HUES64 (cell line): ENCODE results near the gene PCNX1. TPM values are rescaled to one million over a fixed set of nuclear protein-coding genes. Genes with fewer than 3 reads are reported as not detected.
"Not testable (repeated sequence)": the region's sequence is repeated elsewhere in the genome, so short reads cannot be mapped to it uniquely, and the experiment has no call there.

ENCODE experiments used
- H3K27ac ChIP-seq: 2 replicates; pipeline ENCODE4 v1.7.0; 2013; ENCODE audit warnings: low read depth, low read length, inconsistent platforms
- H3K27me3 ChIP-seq: 2 replicates; pipeline ENCODE4 v1.6.1; 2013; ENCODE audit warnings: mild to moderate bottlenecking, low read length; ENCODE audit not compliant: insufficient read depth
- H3K36me3 ChIP-seq: 2 replicates; pipeline ENCODE4 v1.6.1; 2013; ENCODE audit warnings: mild to moderate bottlenecking, low read length; ENCODE audit not compliant: insufficient read depth
- H3K4me1 ChIP-seq: 2 replicates; pipeline ENCODE4 v1.6.1; 2013; ENCODE audit warnings: mild to moderate bottlenecking, low read length, moderate library complexity; ENCODE audit not compliant: insufficient read depth
- H3K4me3 ChIP-seq: 2 replicates; pipeline ENCODE4 v1.5.1; 2013; ENCODE audit warnings: mild to moderate bottlenecking, low read length, moderate library complexity
- H3K9ac ChIP-seq: 2 replicates; pipeline ENCODE4 v1.6.1; 2013; ENCODE audit warnings: mild to moderate bottlenecking, low read depth, low read length
- H3K9me3 ChIP-seq: 2 replicates; pipeline ENCODE4 v1.6.1; 2013; ENCODE audit warnings: low read depth, low read length; ENCODE audit not compliant: insufficient read depth
- WGBS: fragments of 150-250, 120-280 bp; methylation state at CpG from one replicate; pipeline ENCODE4 v1.1.7; 2013; ENCODE audit warnings: missing lambda C conversion rate; 5-methylcytosine and 5-hydroxymethylcytosine counted together
- polyA plus RNA-seq, 2 experiments: library from polyadenylated mRNA; stranded (reverse); fragments of 50-300 nt; gene quantifications; one replicate each; pipeline ENCODE4 v1.2.3, GENCODE V29; 2013

PCNX1 gene
- polyA plus RNA-seq (2013, experiment 1 of 2), result 17.3 TPM
- 22.1 TPM for polyA plus RNA-seq (2013, experiment 2 of 2)

GRCh38 chr14:70907176-70907995 is at the start of gene PCNX1:
Gene PCNX1 (plus strand): TSS chr14:70907459. CDS start chr14:70907851, 392 bp downstream.
- Histone ChIP-seq H3K36me3 (no peaks in the 10 kb centered on the region), H3K4me1 (peaks cover 24% of the 10 kb centered on the region), H3K9ac (peak within 1 kb of the TSS; percentile 91), H3K27me3 (no peaks in the 10 kb centered on the region), H3K27ac (peak within 1 kb of the TSS; percentile 85), H3K4me3 (peak within 1 kb of the TSS; percentile 78), H3K9me3 (no peaks in the 10 kb centered on the region)
- WGBS, result under 1% methylated on average over 101 of the region's 101 CpGs

- Histone ChIP-seq H3K27me3 (no peaks in the 10 kb centered on the region), H3K9ac (no peak overlapping the region), H3K9me3 (no peaks in the 10 kb centered on the region), H3K4me3 (no peak overlapping the region), H3K27ac (no peak overlapping the region), H3K36me3 (no peaks in the 10 kb centered on the region), H3K4me1 (peaks cover 4% of the 10 kb centered on the region; the same call in 1 of the 2 replicates)
- WGBS, result 96% methylated on average over 2 of the region's 2 CpGs
These were observed 49.8 kb upstream of the PCNX1 start for GRCh38 chr14:70857496-70857890.

- Histone ChIP-seq H3K27me3 (no peaks in the 10 kb centered on the region), H3K4me1 (peaks cover 4% of the 10 kb centered on the region; the same call in 1 of the 2 replicates), H3K27ac (no peak overlapping the region), H3K36me3 (no peaks in the 10 kb centered on the region), H3K9ac (no peak overlapping the region), H3K4me3 (no peak overlapping the region), H3K9me3 (no peaks in the 10 kb centered on the region)
- 84% methylated on average over 5 of the region's 5 CpGs for WGBS
These were observed 48.6 kb upstream of the PCNX1 start for GRCh38 chr14:70858641-70859040.

GRCh38 chr14:70866992-70867391 is 40.3 kb upstream of the PCNX1 start:
- peaks cover 57% of the 10 kb centered on the region for H3K9me3 ChIP-seq
- H3K27ac ChIP-seq, H3K9ac ChIP-seq, H3K27me3 ChIP-seq, H3K4me1 ChIP-seq, H3K4me3 ChIP-seq, H3K36me3 ChIP-seq: not testable (repeated sequence)
- 77% methylated on average over 1 of the region's 1 CpG for WGBS

GRCh38 chr14:70871001-70871400 is 36.3 kb upstream of the PCNX1 start:
- no CpG with 5 or more reads among the region's 1 CpG for WGBS
- no peaks in the 10 kb centered on the region for H3K4me1 ChIP-seq

GRCh38 chr14:70871863-70872677 is 35.2 kb upstream of the PCNX1 start:
- H3K4me3 ChIP-seq, result no peak overlapping the region
- no peak overlapping the region for H3K9ac ChIP-seq
- no peaks in the 10 kb centered on the region for H3K27me3 ChIP-seq
- WGBS, result 88% methylated on average over 10 of the region's 10 CpGs
- no peak overlapping the region for H3K27ac ChIP-seq
- H3K36me3 ChIP-seq, result no peaks in the 10 kb centered on the region
- peaks cover 43% of the 10 kb centered on the region for H3K9me3 ChIP-seq
- H3K4me1 ChIP-seq, result no peaks in the 10 kb centered on the region

More at GRCh38 chr14:70871001-70871400, 36.3 kb upstream of the PCNX1 start:
- no peak overlapping the region for H3K4me3 ChIP-seq
- H3K36me3 ChIP-seq, result no peaks in the 10 kb centered on the region
- no peak overlapping the region for H3K27ac ChIP-seq
- H3K27me3 ChIP-seq, result no peaks in the 10 kb centered on the region
- H3K9ac ChIP-seq, result no peak overlapping the region
- H3K9me3 ChIP-seq, result peaks cover 53% of the 10 kb centered on the region

- WGBS, result 53% methylated on average over 1 of the region's 1 CpG
- no peaks in the 10 kb centered on the region for H3K27me3 ChIP-seq
- no peak overlapping the region for H3K9ac ChIP-seq
- no peak overlapping the region for H3K4me3 ChIP-seq
- H3K36me3 ChIP-seq, result no peaks in the 10 kb centered on the region
- no peak overlapping the region for H3K27ac ChIP-seq
- no peaks in the 10 kb centered on the region for H3K4me1 ChIP-seq
- H3K9me3 ChIP-seq, result peaks cover 38% of the 10 kb centered on the region
These were observed 34.6 kb upstream of the PCNX1 start for GRCh38 chr14:70872678-70873020.

GRCh38 chr14:70873627-70874026 is 33.6 kb upstream of the PCNX1 start:
- Histone ChIP-seq H3K36me3 (no peaks in the 10 kb centered on the region), H3K27me3 (no peaks in the 10 kb centered on the region), H3K9ac (no peak overlapping the region), H3K27ac (no peak overlapping the region), H3K4me3 (no peak overlapping the region), H3K4me1 (no peaks in the 10 kb centered on the region), H3K9me3 (peaks cover 29% of the 10 kb centered on the region)
- WGBS, result 93% methylated on average over 4 of the region's 4 CpGs

GRCh38 chr14:70875811-70876460 is 31.3 kb upstream of the PCNX1 start:
- H3K27me3 ChIP-seq, H3K36me3 ChIP-seq, H3K27ac ChIP-seq, H3K9ac ChIP-seq, H3K4me3 ChIP-seq, H3K4me1 ChIP-seq: not testable (repeated sequence)
- WGBS, result 89% methylated on average over 6 of the region's 6 CpGs
- H3K9me3 ChIP-seq, result peaks cover 18% of the 10 kb centered on the region

GRCh38 chr14:70879448-70879847 is 27.8 kb upstream of the PCNX1 start:
- 85% methylated on average over 1 of the region's 1 CpG for WGBS

GRCh38 chr14:70880888-70881287 is 26.4 kb upstream of the PCNX1 start:
- not testable (repeated sequence) for H3K27me3 ChIP-seq, H3K9me3 ChIP-seq, H3K4me1 ChIP-seq, H3K9ac ChIP-seq, H3K4me3 ChIP-seq, H3K36me3 ChIP-seq, H3K27ac ChIP-seq
- 73% methylated on average over 1 of the region's 1 CpG for WGBS

More at GRCh38 chr14:70879448-70879847, 27.8 kb upstream of the PCNX1 start:
- Histone ChIP-seq H3K4me3 (no peak overlapping the region), H3K27ac (no peak overlapping the region), H3K4me1 (no peaks in the 10 kb centered on the region), H3K9me3 (no peaks in the 10 kb centered on the region), H3K9ac (no peak overlapping the region), H3K27me3 (no peaks in the 10 kb centered on the region), H3K36me3 (no peaks in the 10 kb centered on the region)
